GM13977 (cell line): ENCODE results near the gene SETD2.

Experiments used
- DNase-seq: peaks from one replicate; pipeline ENCODE4 v3.0.0; 2012; ENCODE audit warnings: low spot score
- in situ Hi-C: fragments of 300-500 bp; cut with MboI; formaldehyde crosslinking; loops from one replicate; pipeline ENCODE4 v1.12.0; 2022; ENCODE audit warnings: low sequenced_read_pairs, low pct_unique_long_range_greater_than_20kb, mixed read lengths, inconsistent platforms; ENCODE audit not compliant: unreplicated experiment
- TF ChIP-seq, protein P1 (sequence below): IDR thresholded peaks from 2 replicates; pipeline ENCODE4 v1.5.1; 2012; ENCODE audit warnings: mild to moderate bottlenecking, control low read depth; ENCODE audit not compliant: insufficient read depth; ENCODE audit errors: extremely low read depth, missing control alignments

SETD2 gene

DNA sequence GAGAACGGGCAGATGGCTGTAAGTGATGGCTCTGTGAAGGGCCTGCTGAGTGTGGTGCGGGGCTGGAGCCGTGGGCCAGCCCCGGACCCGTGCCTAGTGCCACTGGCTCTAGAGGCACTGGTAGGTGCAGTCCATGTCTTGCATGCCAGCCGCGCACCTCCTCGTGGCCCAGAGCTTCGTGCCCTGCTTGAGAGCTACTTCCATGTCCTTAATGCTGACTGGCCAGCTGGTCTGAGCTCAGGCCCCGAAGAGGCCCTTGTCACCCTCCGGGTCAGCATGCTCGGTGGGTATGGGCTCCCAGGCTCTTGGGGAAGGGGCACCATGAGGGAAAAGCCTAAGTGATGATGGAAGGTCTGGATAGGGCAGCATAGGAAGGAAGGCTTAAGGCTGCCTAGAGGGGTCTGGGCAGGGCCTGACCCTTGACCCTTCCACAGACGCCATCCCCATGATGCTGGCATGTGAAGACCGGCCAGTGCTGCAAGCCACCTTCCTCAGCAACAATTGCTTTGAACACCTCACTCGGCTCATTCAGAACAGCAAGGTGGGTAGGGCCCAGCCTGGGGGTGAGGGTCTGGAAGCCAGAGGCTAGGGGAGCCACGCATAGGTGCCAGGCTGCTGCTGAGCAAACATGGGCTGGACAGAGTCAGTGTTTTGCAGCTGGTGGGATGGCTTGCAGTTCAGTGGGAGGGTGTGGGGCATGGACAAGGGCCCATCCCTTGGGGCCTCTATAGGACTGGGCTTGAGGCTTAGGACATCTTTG lies 172.3 kb downstream of the SETD2 start:
- DNase-seq: no peak
- in situ Hi-C loops: no loop called here
- TF ChIP-seq, protein P1, sequence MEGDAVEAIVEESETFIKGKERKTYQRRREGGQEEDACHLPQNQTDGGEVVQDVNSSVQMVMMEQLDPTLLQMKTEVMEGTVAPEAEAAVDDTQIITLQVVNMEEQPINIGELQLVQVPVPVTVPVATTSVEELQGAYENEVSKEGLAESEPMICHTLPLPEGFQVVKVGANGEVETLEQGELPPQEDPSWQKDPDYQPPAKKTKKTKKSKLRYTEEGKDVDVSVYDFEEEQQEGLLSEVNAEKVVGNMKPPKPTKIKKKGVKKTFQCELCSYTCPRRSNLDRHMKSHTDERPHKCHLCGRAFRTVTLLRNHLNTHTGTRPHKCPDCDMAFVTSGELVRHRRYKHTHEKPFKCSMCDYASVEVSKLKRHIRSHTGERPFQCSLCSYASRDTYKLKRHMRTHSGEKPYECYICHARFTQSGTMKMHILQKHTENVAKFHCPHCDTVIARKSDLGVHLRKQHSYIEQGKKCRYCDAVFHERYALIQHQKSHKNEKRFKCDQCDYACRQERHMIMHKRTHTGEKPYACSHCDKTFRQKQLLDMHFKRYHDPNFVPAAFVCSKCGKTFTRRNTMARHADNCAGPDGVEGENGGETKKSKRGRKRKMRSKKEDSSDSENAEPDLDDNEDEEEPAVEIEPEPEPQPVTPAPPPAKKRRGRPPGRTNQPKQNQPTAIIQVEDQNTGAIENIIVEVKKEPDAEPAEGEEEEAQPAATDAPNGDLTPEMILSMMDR: no peak

DNA sequence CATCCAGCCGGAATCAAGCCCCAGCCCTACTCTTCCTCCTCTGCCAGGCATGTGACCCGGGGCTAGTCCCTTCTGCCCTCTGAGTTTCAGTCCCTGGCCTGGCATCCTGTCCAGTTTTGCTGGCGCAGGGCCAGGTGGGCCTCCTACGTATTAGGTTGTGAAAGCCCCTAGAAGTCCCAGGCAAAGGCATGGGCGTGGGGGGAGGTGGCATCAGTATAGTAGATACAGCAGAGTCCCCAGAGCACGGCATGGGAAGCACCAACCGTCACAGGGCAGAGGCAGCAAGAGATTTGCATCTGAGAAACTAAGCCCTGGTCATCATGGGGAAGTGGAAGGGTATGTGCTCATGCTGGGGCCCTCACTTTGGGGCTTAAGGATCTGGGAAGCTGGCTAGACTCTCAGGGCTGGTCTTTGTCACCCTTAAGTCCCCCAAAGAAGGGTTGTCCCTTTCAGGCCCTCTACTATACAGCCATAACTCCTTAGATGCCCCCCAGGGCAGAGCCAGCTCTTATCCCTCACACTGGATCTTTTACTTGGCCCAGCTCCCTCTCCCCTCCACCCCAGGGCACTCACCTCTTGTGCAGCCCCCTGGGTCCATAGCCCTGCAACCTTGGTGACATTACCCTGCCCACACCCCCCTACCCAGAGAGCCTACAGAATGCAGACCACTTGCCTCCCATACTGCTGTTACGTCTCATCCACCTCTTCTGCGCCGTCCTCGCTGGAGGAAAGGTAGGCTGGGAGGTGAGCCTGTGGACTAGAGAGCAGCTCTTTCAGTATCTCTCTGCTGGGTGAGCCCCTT lies 173.1 kb downstream of the SETD2 start:
- TF ChIP-seq, protein P1: no peak
- in situ Hi-C loops: no loop called here
- DNase-seq: peak; percentile 73

DNA sequence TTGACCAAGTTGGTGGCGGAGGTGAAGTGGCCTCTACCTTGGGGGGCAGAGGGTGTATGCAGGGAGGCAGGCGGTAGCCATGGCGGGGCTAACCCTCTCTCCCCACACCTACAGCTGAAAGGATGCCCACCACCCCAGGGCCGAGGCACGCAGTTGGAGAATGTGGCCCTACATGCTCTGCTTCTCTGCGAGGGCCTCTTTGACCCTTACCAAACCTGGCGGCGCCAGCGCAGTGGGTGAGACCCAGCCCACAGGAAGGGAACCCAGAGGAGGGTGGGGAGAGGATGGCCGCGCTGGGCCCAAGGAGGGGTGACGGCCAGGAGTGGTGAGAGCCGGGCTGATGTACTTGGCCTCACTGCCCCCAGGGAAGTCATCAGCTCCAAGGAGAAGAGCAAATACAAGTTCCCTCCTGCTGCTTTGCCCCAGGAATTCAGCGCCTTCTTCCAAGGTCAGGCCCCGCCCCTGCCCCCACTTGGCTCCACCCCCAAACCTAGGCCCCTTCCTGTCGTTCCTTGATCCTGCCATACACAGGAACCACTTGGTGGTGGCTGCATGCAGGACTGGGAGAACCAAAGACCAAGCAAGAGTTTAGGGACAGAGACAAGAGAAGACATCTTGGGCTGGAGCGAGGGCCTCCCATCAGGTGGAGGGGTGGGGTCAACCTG lies 174.6 kb downstream of the SETD2 start:
- TF ChIP-seq, protein P1: no peak
- in situ Hi-C loops: no loop called here
- DNase-seq: no peak

DNA sequence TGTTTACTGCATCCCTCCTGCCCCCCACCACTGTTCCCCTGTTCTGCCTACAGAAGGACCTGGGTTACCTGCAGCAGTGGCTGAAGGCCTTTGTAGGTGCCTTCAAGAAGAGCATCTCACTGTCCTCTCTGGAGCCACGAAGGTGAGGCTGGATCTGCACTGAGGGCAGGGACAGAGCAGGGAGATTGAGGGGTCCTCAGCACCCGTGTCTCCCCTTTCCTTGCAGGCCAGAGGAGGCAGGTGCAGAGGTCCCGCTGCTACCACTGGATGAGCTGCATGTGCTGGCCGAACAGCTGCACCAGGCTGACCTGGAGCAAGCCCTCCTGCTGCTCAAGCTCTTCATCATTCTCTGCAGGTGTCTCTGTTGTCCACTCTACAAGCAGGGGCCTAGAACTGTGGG lies 175.3 kb downstream of the SETD2 start:
- DNase-seq: no peak
- TF ChIP-seq, protein P1: no peak
- in situ Hi-C loops: no loop called here

DNA sequence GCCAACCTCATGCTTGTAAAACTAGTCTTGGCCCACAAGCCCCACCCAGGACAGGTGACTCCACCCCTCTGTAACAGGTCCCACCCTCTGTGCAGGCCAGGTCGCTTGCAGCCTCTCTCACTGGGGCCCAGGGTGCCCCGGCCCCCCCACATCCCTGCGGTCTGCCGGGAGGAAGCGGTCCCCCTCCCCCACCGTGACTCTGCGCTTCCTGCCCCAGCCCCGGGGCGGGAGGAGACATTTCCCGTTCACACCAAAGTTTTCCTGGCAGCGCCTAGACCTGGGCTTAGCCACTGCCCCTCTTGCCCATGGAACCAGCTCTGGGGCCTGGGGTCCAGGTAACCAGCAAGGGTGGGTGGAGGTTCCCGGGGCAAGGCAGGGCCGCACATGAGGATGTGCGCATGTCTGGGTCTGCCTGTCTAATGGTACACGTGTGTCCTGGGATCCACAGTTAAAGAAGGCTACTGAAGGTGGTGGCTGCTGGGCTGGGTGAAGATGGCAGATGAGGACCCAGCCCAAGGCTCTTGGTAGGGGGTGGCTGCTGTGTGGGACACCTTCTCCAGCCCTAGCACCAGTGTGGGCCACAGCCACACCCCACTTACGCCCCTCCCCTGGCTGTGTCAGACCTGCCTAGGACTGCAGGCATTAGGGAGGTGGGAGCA lies 176.0 kb downstream of the SETD2 start:
- TF ChIP-seq, protein P1: no peak
- in situ Hi-C loops: no loop called here
- peak; percentile 90 for DNase-seq

DNA sequence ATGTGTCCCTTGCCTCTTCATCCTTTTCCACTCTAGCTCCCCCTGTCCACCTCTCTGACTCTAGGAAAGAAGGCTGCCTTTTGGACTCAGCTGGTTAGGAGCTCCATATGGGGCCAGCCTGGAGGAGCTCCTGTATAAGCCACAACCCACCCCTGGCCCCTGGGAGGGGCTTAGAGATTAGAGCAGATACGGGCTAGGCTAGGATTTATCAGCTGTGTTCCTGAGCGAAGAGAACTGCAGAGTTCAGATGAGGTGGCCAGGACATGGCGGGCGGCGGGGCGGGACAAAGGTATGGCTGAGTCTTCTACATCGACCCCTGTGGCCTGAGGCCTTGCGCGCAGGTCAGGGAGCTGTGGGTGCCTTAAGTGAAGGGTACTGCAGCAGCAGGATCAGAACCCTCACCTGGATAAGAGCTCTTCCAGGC lies 176.6 kb downstream of the SETD2 start:
- in situ Hi-C loops: no loop called here
- no peak for DNase-seq
- TF ChIP-seq, protein P1: no peak
